ENCODE results near the gene XPO6. TPM values are rescaled to one million over a fixed set of nuclear protein-coding genes. Genes with fewer than 3 reads are reported as not detected.

The XPO6 gene
- total RNA-seq, 4 donors from 2014 or later, result 88.2 to 160 (median 118) TPM

DNA sequence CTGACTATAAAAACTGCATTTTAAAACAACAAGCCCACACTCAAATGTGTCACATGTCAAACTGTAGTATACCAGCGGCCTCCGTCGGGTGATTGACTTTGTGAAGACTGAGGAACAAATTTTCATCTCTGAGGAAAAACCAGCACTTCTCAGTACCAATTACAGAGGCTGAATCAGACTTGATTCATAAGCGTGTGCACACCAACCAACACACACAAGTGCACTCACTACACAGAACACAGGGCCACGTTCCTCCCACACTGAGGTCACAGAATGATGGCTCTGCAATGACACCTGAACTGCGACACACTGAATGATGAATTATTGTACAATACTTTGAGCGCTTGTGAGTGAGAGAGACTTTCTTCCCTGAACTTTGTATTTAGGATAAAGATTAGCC, 29.6 kb downstream of the XPO6 start:
- TF ChIP-seq, protein P1, sequence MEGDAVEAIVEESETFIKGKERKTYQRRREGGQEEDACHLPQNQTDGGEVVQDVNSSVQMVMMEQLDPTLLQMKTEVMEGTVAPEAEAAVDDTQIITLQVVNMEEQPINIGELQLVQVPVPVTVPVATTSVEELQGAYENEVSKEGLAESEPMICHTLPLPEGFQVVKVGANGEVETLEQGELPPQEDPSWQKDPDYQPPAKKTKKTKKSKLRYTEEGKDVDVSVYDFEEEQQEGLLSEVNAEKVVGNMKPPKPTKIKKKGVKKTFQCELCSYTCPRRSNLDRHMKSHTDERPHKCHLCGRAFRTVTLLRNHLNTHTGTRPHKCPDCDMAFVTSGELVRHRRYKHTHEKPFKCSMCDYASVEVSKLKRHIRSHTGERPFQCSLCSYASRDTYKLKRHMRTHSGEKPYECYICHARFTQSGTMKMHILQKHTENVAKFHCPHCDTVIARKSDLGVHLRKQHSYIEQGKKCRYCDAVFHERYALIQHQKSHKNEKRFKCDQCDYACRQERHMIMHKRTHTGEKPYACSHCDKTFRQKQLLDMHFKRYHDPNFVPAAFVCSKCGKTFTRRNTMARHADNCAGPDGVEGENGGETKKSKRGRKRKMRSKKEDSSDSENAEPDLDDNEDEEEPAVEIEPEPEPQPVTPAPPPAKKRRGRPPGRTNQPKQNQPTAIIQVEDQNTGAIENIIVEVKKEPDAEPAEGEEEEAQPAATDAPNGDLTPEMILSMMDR (IDR thresholded peaks at IDR 0.05), result no peak
- TF ChIP-seq POLR2A (IDR thresholded peaks at IDR 0.05), result no peak
- no peaks in the 10 kb centered on the region for H3K27me3 ChIP-seq
- no peaks in the 10 kb centered on the region for H3K36me3 ChIP-seq
- peaks cover 32 to 40% of the 10 kb centered on the region in 2 donors for H3K4me1 ChIP-seq
- peak overlapping the region; percentile 44 to 81 (median 51) for H3K27ac ChIP-seq
- intact Hi-C loops (cut with DNase I), result no loop called here
- no peak overlapping the region for H3K4me3 ChIP-seq (replicated peaks in 1 of 3)
- 59 to 62% methylated on average over 6 to 7 of the region's 7 CpGs for WGBS, 2 donors
- DNase-seq, result peak; percentile 30 to 40
- H3K9me3 ChIP-seq, result no peaks in the 10 kb centered on the region

DNA sequence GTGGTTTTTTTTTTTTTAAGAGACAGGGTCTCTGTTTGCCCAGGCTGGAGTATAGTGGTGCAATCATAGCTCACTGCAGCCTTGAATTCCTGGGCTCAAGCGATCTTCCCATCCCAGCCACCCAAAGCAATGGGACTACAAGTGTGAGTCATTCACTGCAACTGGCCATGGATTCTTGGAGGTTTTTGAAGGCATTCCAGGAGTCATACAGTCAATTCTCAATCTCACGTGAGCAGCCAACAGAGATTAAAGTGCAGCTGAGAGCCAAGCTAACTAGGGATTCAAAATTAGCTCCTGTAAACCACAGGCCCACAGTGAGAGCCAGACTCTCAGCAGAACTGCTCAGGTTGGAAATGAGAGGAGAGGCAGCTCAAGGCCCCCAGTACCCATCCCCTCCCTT, 30.2 kb downstream of the XPO6 start:
- Histone ChIP-seq H3K4me1 (peaks cover 32 to 40% of the 10 kb centered on the region in 2 donors), H3K27me3 (no peaks in the 10 kb centered on the region), H3K4me3 (replicated peaks in 1 of 3) (no peak overlapping the region), H3K36me3 (no peaks in the 10 kb centered on the region), H3K27ac (peak overlapping the region; percentile 44 to 81 (median 51)), H3K9me3 (no peaks in the 10 kb centered on the region)
- 22 to 30% methylated on average over 2 of the region's 2 CpGs for WGBS, 2 donors
- no peak for TF ChIP-seq POLR2A (IDR thresholded peaks at IDR 0.05)
- TF ChIP-seq, protein P1 (IDR thresholded peaks at IDR 0.05), result no peak
- intact Hi-C loops (cut with DNase I), result no loop called here
- peak; percentile 23 to 46 for DNase-seq

DNA sequence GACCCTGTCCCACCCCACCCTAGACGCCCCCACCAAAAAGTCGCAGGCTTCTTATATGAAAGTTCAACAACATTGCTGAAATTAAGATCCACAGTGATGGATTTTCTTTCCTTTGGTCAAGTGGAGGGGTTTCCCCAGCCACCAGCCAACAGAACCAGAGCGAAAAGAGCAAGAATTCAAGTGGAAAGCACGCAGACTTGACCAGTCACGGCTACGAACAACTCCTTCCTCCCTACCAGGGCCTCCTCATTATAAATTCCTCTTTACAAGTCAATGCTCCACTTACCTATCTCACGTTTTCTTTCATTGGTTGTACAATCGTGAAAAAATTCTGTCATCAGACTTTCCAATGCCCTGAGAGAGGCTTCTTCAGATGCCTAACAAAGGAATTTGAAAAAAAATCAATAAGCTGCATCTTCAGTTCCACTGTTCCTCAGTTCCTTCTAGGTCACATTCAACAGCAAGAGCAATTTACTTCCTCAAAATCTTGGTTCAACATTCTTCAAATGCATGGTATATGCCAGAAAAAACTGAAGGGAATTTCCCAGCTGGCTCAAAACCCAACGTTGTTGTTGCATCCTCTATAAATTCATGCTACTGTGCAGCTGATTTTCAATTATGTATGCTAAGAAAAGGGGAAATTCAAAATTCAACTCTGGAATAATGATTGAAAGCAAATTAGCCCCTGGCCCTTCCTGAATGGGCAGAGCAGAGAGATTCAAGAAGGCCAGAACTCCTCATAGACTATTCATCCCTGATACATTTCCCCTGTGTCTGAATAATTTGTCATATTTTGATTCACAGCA, 30.9 kb downstream of the XPO6 start:
- intact Hi-C loops (cut with DNase I), result no loop called here
- peaks cover 32 to 40% of the 10 kb centered on the region in 2 donors for H3K4me1 ChIP-seq
- H3K9me3 ChIP-seq, result no peaks in the 10 kb centered on the region
- no peaks in the 10 kb centered on the region for H3K36me3 ChIP-seq
- WGBS, 2 donors, result 39 to 43% methylated on average over 9 of the region's 9 CpGs
- TF ChIP-seq, protein P1 (IDR thresholded peaks at IDR 0.05), result no peak
- no peak for TF ChIP-seq POLR2A (IDR thresholded peaks at IDR 0.05)
- H3K27me3 ChIP-seq, result no peaks in the 10 kb centered on the region
- peak; percentile 63 to 66 for DNase-seq
- no peak overlapping the region for H3K4me3 ChIP-seq (replicated peaks in 1 of 3)
- peak overlapping the region; percentile 44 to 81 (median 51) for H3K27ac ChIP-seq

DNA sequence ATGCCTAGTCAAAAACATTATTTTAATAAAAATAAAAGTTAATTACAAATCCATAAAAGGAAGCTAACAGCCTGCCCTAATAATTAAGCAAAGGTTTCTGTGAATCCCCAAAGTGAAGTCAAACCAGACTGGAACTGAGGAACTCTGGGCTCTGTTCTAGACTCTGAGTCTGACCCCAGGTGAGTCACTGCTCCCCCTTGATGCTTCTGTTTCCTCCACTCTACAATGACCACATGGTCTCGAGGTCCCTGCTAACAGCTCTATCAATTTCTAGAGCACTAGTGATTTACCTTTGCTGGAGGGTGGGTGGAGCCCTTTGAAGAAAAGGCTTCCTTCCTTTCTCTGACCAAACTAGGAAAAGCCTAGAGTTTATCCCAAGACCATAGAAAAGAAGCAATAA, 32.4 kb downstream of the XPO6 start:
- peaks cover 37 to 48% of the 10 kb centered on the region in 2 donors for H3K4me1 ChIP-seq
- no peak overlapping the region for H3K4me3 ChIP-seq (replicated peaks in 1 of 3)
- no peaks in the 10 kb centered on the region for H3K27me3 ChIP-seq
- H3K27ac ChIP-seq, result no peak overlapping the region
- intact Hi-C loops (cut with DNase I), result no loop called here
- H3K36me3 ChIP-seq, result no peaks in the 10 kb centered on the region
- no peak for DNase-seq
- no peaks in the 10 kb centered on the region for H3K9me3 ChIP-seq
- no peak for TF ChIP-seq POLR2A (IDR thresholded peaks at IDR 0.05)
- TF ChIP-seq, protein P1 (IDR thresholded peaks at IDR 0.05), result no peak
- 67 to 79% methylated on average over 1 of the region's 1 CpG for WGBS, 2 donors

DNA sequence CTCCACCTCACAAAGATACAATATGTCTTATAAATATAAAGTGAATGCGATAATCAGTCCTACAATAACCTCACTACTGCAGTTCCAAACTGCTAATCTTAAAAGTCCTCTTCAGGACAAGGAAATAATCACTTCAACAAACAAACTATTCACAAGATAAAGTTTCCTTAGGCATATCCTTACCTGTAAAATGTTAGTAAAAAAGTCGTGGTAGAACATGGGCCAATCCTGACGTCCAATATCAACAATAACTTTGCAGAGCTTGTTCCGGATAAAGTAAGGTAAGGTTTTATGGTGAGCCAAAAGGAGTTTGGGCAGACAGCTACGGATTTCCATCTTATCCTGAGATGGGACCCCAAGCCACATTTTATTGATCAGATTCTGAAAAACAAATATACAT, 36.0 kb downstream of the XPO6 start:
- intact Hi-C loops (cut with DNase I), result no loop called here
- Histone ChIP-seq H3K27ac (peak overlapping the region in 2 of 3 donors; percentile 8 to 25), H3K4me1 (peaks cover 27 to 43% of the 10 kb centered on the region in 2 donors), H3K27me3 (no peaks in the 10 kb centered on the region), H3K4me3 (replicated peaks in 1 of 3) (no peak overlapping the region), H3K9me3 (no peaks in the 10 kb centered on the region), H3K36me3 (no peaks in the 10 kb centered on the region)
- no peak for DNase-seq
- TF ChIP-seq, protein P1 (IDR thresholded peaks at IDR 0.05), result no peak
- TF ChIP-seq POLR2A (IDR thresholded peaks at IDR 0.05), result no peak
- WGBS, 2 donors, result 78 to 80% methylated on average over 5 of the region's 5 CpGs
